A549 (cell line): Measurements from ENCODE around the gene IKZF3.

ENCODE experiments used
- ATOH8 ChIP-seq: fragments of 250-450 bp; sonication (Bioruptor Pico); IDR thresholded peaks from 2 replicates; pipeline ENCODE4 v1.5.0; 2020; ENCODE audit warnings: low read depth, mild to moderate bottlenecking, moderate library complexity
- CBX8 ChIP-seq: fragments of 200-600 bp; sonication (generic); IDR thresholded peaks from 2 replicates; pipeline ENCODE4 v1.6.1; 2016
- CHD4 ChIP-seq: fragments of 200-600 bp; sonication (generic); IDR thresholded peaks from 2 replicates; pipeline ENCODE4 v1.6.1; 2016; ENCODE audit warnings: antibody characterized with exemption, mild to moderate bottlenecking, borderline replicate concordance
- CTCF ChIP-seq: fragments of >200 bp; sonication (Bioruptor Twin); formaldehyde crosslinking; IDR thresholded peaks from 3 replicates; pipeline ENCODE4 v1.5.1; 2016
- EP300 ChIP-seq, 2 experiments: fragments of >200 bp; sonication (Bioruptor Twin); formaldehyde crosslinking; IDR thresholded peaks; 2 replicates in 1 of 2; 3 replicates in 1 of 2; pipeline ENCODE4 v1.6.1; 2016 to 2017
- JUN ChIP-seq, 2 experiments: fragments of >200 bp; sonication (Bioruptor Twin); formaldehyde crosslinking; IDR thresholded peaks; 2 replicates in 1 of 2; 3 replicates in 1 of 2; pipeline ENCODE4 v1.6.1; 2016 to 2017
- JUNB ChIP-seq: fragments of >200 bp; sonication (Bioruptor Twin); formaldehyde crosslinking; IDR thresholded peaks from 2 replicates; pipeline ENCODE4 v1.6.1; 2016
- PBX3 ChIP-seq: IDR thresholded peaks from 2 replicates; pipeline ENCODE4 v1.6.1; 2012
- POLR2A ChIP-seq: IDR thresholded peaks from 2 replicates; pipeline ENCODE4 v1.6.1; 2012; ENCODE audit warnings: mild to moderate bottlenecking, low read length
- POLR2AphosphoS2 ChIP-seq: conservative IDR thresholded peaks from 2 replicates; pipeline ENCODE4 v1.6.1; 2012; ENCODE audit warnings: low read length, improper control_type of control experiment, inconsistent platforms
- REST ChIP-seq: fragments of 200-600 bp; sonication (generic); IDR thresholded peaks from 2 replicates; pipeline ENCODE4 v1.6.1; 2016; ENCODE audit warnings: antibody characterized with exemption, mild to moderate bottlenecking, moderate library complexity

GRCh38 chr17:39791111-39791992 is 72.8 kb downstream of the IKZF3 start:
- no peak for TF ChIP-seq CTCF
- TF ChIP-seq POLR2AphosphoS2, result no peak
- no peak for TF ChIP-seq POLR2A
- TF ChIP-seq EP300 (IDR thresholded peaks at IDR 0.05), result no peak
- TF ChIP-seq JUNB, result no peak
- no peak for TF ChIP-seq PBX3
- TF ChIP-seq ATOH8 (CRISPR knock-in tag), result no peak
- no peak for TF ChIP-seq REST
- TF ChIP-seq CBX8, result no peak
- no peak for TF ChIP-seq JUN (IDR thresholded peaks at IDR 0.05)
- no peak for TF ChIP-seq CHD4
